IgD-negative memory B cell (primary cell): Measurements from ENCODE around the gene EHD1. TPM values are rescaled to one million over a fixed set of nuclear protein-coding genes. Genes with fewer than 3 reads are reported as not detected.

Source experiments
- H3K27ac Mint-ChIP-seq, 3 donors: one replicate each; pipeline ENCODE4 v1.8.0; 2020 to 2022; ENCODE audit warnings: mild to moderate bottlenecking in 3 of 3, mixed read lengths in 3 of 3, moderate library complexity in 1 of 3
- H3K27me3 Mint-ChIP-seq: one replicate; pipeline ENCODE4 v1.8.0; 2021; ENCODE audit warnings: mixed read lengths
- H3K36me3 Mint-ChIP-seq: one replicate; pipeline ENCODE4 v1.8.0; 2020; ENCODE audit warnings: mild to moderate bottlenecking, mixed read lengths
- H3K4me1 Mint-ChIP-seq, 3 donors: one replicate each; pipeline ENCODE4 v1.8.0; 2020 to 2022; ENCODE audit warnings: mixed read lengths in 3 of 3, mild to moderate bottlenecking in 1 of 3
- H3K4me3 Mint-ChIP-seq, 4 donors: one replicate each; pipeline ENCODE4 v1.8.0; 2020 to 2022; ENCODE audit warnings: mild to moderate bottlenecking in 4 of 4, mixed read lengths in 4 of 4, moderate library complexity in 3 of 4
- H3K9me3 Mint-ChIP-seq, 3 donors: one replicate each; pipeline ENCODE4 v1.8.0; 2020 to 2021; ENCODE audit warnings: mixed read lengths in 3 of 3, mild to moderate bottlenecking in 1 of 3
- polyA plus RNA-seq: library from polyadenylated mRNA; unstranded; fragments of 300-500 nt; fragmentation: Illumina TruSeq; gene quantifications from one replicate; pipeline ENCODE4 v1.2.3, GENCODE V29; 2021

EHD1 gene
- polyA plus RNA-seq, 1 donor from 2014 or later: 210 TPM

- no peaks in the 10 kb centered on the region for H3K9me3 Mint-ChIP-seq
- peak overlapping the region; percentile 94 to 99 (median 97) for H3K4me3 Mint-ChIP-seq
- H3K4me1 Mint-ChIP-seq: peaks cover 50 to 57% (median 52%) of the 10 kb centered on the region in 3 donors
- peak overlapping the region; percentile 86 to 98 (median 92) for H3K27ac Mint-ChIP-seq
- peaks cover 15% of the 10 kb centered on the region for H3K36me3 Mint-ChIP-seq
- peaks cover 2% of the 10 kb centered on the region for H3K27me3 Mint-ChIP-seq
Observed at GRCh38 chr11:64876835-64877341, 1.5 kb downstream of the EHD1 start.

- Mint-ChIP-seq H3K4me1 (peaks cover 56 to 60% (median 58%) of the 10 kb centered on the region in 3 donors), H3K36me3 (peaks cover 15% of the 10 kb centered on the region)
Observed at GRCh38 chr11:64876229-64876750, 2.1 kb downstream of the EHD1 start.

GRCh38 chr11:64875369-64876228, 2.8 kb downstream of the EHD1 start:
- Mint-ChIP-seq H3K4me3 (peak overlapping the region; percentile 94 to 99 (median 97)), H3K36me3 (peaks cover 15% of the 10 kb centered on the region), H3K27me3 (no peaks in the 10 kb centered on the region), H3K4me1 (peaks cover 53 to 57% (median 54%) of the 10 kb centered on the region in 3 donors), H3K9me3 (no peaks in the 10 kb centered on the region), H3K27ac (peak overlapping the region; percentile 86 to 98 (median 92))

More at GRCh38 chr11:64876229-64876750, 2.1 kb downstream of the EHD1 start:
- H3K4me3 Mint-ChIP-seq: peak overlapping the region; percentile 94 to 99 (median 97)
- H3K9me3 Mint-ChIP-seq: no peaks in the 10 kb centered on the region
- H3K27ac Mint-ChIP-seq: peak overlapping the region; percentile 86 to 98 (median 92)
- H3K27me3 Mint-ChIP-seq: peaks cover 2% of the 10 kb centered on the region

- H3K27me3 Mint-ChIP-seq: no peaks in the 10 kb centered on the region
- peaks cover 48 to 56% (median 49%) of the 10 kb centered on the region in 3 donors for H3K4me1 Mint-ChIP-seq
- H3K4me3 Mint-ChIP-seq: peak overlapping the region; percentile 94 to 99 (median 97)
- peak overlapping the region; percentile 86 to 98 (median 92) for H3K27ac Mint-ChIP-seq
- H3K9me3 Mint-ChIP-seq: no peaks in the 10 kb centered on the region
- peaks cover 17% of the 10 kb centered on the region for H3K36me3 Mint-ChIP-seq
Observed at GRCh38 chr11:64874308-64875240, 3.8 kb downstream of the EHD1 start.

- no peaks in the 10 kb centered on the region for H3K9me3 Mint-ChIP-seq
- peaks cover 46 to 64% (median 53%) of the 10 kb centered on the region in 3 donors for H3K4me1 Mint-ChIP-seq
- peak overlapping the region; percentile 67 to 97 (median 78) for H3K4me3 Mint-ChIP-seq
- H3K27ac Mint-ChIP-seq: peak overlapping the region; percentile 66 to 84 (median 80)
- H3K27me3 Mint-ChIP-seq: peaks cover 2% of the 10 kb centered on the region
- peaks cover 17% of the 10 kb centered on the region for H3K36me3 Mint-ChIP-seq
Observed at GRCh38 chr11:64872790-64873488, 5.5 kb downstream of the EHD1 start.

GRCh38 chr11:64871492-64871891, 6.9 kb downstream of the EHD1 start:
- Mint-ChIP-seq H3K4me3 (peak overlapping the region; percentile 74 to 93 (median 90)), H3K4me1 (peaks cover 51 to 66% (median 60%) of the 10 kb centered on the region in 3 donors), H3K27me3 (peaks cover 2% of the 10 kb centered on the region), H3K27ac (peak overlapping the region in 2 of 3 donors; percentile 66 to 71), H3K9me3 (no peaks in the 10 kb centered on the region), H3K36me3 (peaks cover 16% of the 10 kb centered on the region)

GRCh38 chr11:64870893-64871466, 7.4 kb downstream of the EHD1 start:
- Mint-ChIP-seq H3K4me1 (peaks cover 53 to 71% (median 64%) of the 10 kb centered on the region in 3 donors), H3K27me3 (peaks cover 2% of the 10 kb centered on the region), H3K27ac (peak overlapping the region; percentile 66 to 81 (median 71))

GRCh38 chr11:64870176-64870892, 8.1 kb downstream of the EHD1 start:
- Mint-ChIP-seq H3K9me3 (peaks cover 0 to 2% (median 0%) of the 10 kb centered on the region in 3 donors), H3K27me3 (peaks cover 2% of the 10 kb centered on the region), H3K4me3 (peak overlapping the region; percentile 72 to 91 (median 90)), H3K27ac (peak overlapping the region in 2 of 3 donors; percentile 66 to 81), H3K36me3 (peaks cover 14% of the 10 kb centered on the region), H3K4me1 (peaks cover 55 to 73% (median 65%) of the 10 kb centered on the region in 3 donors)

More at GRCh38 chr11:64870893-64871466, 7.4 kb downstream of the EHD1 start:
- peaks cover 14% of the 10 kb centered on the region for H3K36me3 Mint-ChIP-seq
- no peaks in the 10 kb centered on the region for H3K9me3 Mint-ChIP-seq
- peak overlapping the region; percentile 74 to 93 (median 90) for H3K4me3 Mint-ChIP-seq

- peaks cover 0 to 2% (median 0%) of the 10 kb centered on the region in 3 donors for H3K9me3 Mint-ChIP-seq
- H3K4me1 Mint-ChIP-seq: peaks cover 53 to 71% (median 63%) of the 10 kb centered on the region in 3 donors
- H3K4me3 Mint-ChIP-seq: peak overlapping the region; percentile 71 to 91 (median 90)
- peaks cover 2% of the 10 kb centered on the region for H3K27me3 Mint-ChIP-seq
- H3K36me3 Mint-ChIP-seq: peaks cover 12% of the 10 kb centered on the region
- H3K27ac Mint-ChIP-seq: peak overlapping the region in 2 of 3 donors; percentile 66 to 81
Observed at GRCh38 chr11:64869571-64870175, 8.7 kb downstream of the EHD1 start.

GRCh38 chr11:64868904-64869570, 9.4 kb downstream of the EHD1 start:
- H3K36me3 Mint-ChIP-seq: peaks cover 10% of the 10 kb centered on the region
- peaks cover 0 to 2% (median 0%) of the 10 kb centered on the region in 3 donors for H3K9me3 Mint-ChIP-seq
- H3K27me3 Mint-ChIP-seq: peaks cover 2% of the 10 kb centered on the region
- H3K27ac Mint-ChIP-seq: peak overlapping the region; percentile 48 to 81 (median 66)
- peaks cover 47 to 69% (median 56%) of the 10 kb centered on the region in 3 donors for H3K4me1 Mint-ChIP-seq
- H3K4me3 Mint-ChIP-seq: peak overlapping the region; percentile 58 to 91 (median 70)

- Mint-ChIP-seq H3K27me3 (peaks cover 2% of the 10 kb centered on the region), H3K4me1 (peaks cover 42 to 69% (median 55%) of the 10 kb centered on the region in 3 donors), H3K9me3 (peaks cover 0 to 2% (median 0%) of the 10 kb centered on the region in 3 donors), H3K4me3 (peak overlapping the region in 3 of 4 donors; percentile 60 to 85 (median 69)), H3K27ac (peak overlapping the region; percentile 48 to 66 (median 59)), H3K36me3 (peaks cover 7% of the 10 kb centered on the region)
Observed at GRCh38 chr11:64867748-64868462, 10.5 kb downstream of the EHD1 start.
